Suppressor macrophage (primary cell): ENCODE measurements around the gene DNAAF5.

ENCODE experiments used
- DNase-seq, 4 experiments: peaks; one replicate each; pipeline ENCODE4 v3.0.0-alpha.2; 2020 to 2022

DNAAF5 gene

GRCh38 chr7:770336-770735, 43.8 kb downstream of the DNAAF5 start:
- no peak for DNase-seq

GRCh38 chr7:770741-771166, 44.3 kb downstream of the DNAAF5 start:
- DNase-seq = no peak

- DNase-seq = no peak
Measured at GRCh38 chr7:771234-772004, 44.9 kb downstream of the DNAAF5 start.

- no peak for DNase-seq
Measured at GRCh38 chr7:772005-772294, 45.5 kb downstream of the DNAAF5 start.

- DNase-seq = no peak
Measured at GRCh38 chr7:772392-772791, 45.9 kb downstream of the DNAAF5 start.

GRCh38 chr7:772861-773621, 46.5 kb downstream of the DNAAF5 start:
- DNase-seq = no peak

- DNase-seq = no peak
Measured at GRCh38 chr7:773622-773915, 47.1 kb downstream of the DNAAF5 start.

- DNase-seq = peak; percentile 44 to 66 (median 58)
Measured at GRCh38 chr7:774161-775109, 47.9 kb downstream of the DNAAF5 start.

- DNase-seq = no peak
Measured at GRCh38 chr7:776381-776780, 49.9 kb downstream of the DNAAF5 start.

- no peak for DNase-seq
Measured at GRCh38 chr7:776992-777727, 50.7 kb downstream of the DNAAF5 start.

GRCh38 chr7:777728-778078, 51.2 kb downstream of the DNAAF5 start:
- no peak for DNase-seq

- no peak for DNase-seq
Measured at GRCh38 chr7:778271-778967, 51.9 kb downstream of the DNAAF5 start.

GRCh38 chr7:778968-779451, 52.5 kb downstream of the DNAAF5 start:
- no peak for DNase-seq

GRCh38 chr7:779480-779879, 53.0 kb downstream of the DNAAF5 start:
- no peak for DNase-seq

GRCh38 chr7:780081-780480, 53.6 kb downstream of the DNAAF5 start:
- no peak for DNase-seq

- DNase-seq = no peak
Measured at GRCh38 chr7:780516-780915, 54.0 kb downstream of the DNAAF5 start.

GRCh38 chr7:781186-781849, 54.8 kb downstream of the DNAAF5 start:
- no peak for DNase-seq

GRCh38 chr7:781936-782529, 55.5 kb downstream of the DNAAF5 start:
- DNase-seq = no peak

GRCh38 chr7:782718-783449, 56.4 kb downstream of the DNAAF5 start:
- no peak for DNase-seq
